Upper lobe of right lung (tissue), 1 donor: Measurements from ENCODE around the gene NLRP3. TPM values are rescaled to one million over a fixed set of nuclear protein-coding genes. Genes with fewer than 3 reads are reported as not detected.
A peak's percentile ranks its signal among the peaks of the same experiment; 100 is the strongest.

Source experiments
- ATAC-seq: fragments of 200-7000 bp; cut with Tn5 transposase; one replicate; pipeline ENCODE4 v1.9.1; 2020; ENCODE audit warnings: mild to moderate bottlenecking, moderate library complexity
- DNase-seq: peaks from one replicate; pipeline ENCODE4 v3.0.0-alpha.2; 2020
- H3K27ac ChIP-seq: fragments of 200-600 bp; one replicate; pipeline ENCODE4 v1.8.0; 2022
- H3K27me3 ChIP-seq: fragments of 200-600 bp; one replicate; pipeline ENCODE4 v1.8.0; 2022; ENCODE audit warnings: mild to moderate bottlenecking
- H3K36me3 ChIP-seq: fragments of 200-600 bp; one replicate; pipeline ENCODE4 v1.8.0; 2022
- H3K4me1 ChIP-seq: fragments of 200-600 bp; one replicate; pipeline ENCODE4 v1.8.0; 2022
- H3K4me3 ChIP-seq: fragments of 200-600 bp; one replicate; pipeline ENCODE4 v1.8.0; 2022; ENCODE audit warnings: mild to moderate bottlenecking
- H3K9me3 ChIP-seq: fragments of 200-600 bp; one replicate; pipeline ENCODE4 v1.8.0; 2022
- CTCF ChIP-seq: fragments of 200-600 bp; IDR thresholded peaks from one replicate; pipeline ENCODE4 v1.8.0; 2022; ENCODE audit warnings: antibody characterized with exemption
- intact Hi-C: fragments of 100-400 bp; cut with DNase I; formaldehyde crosslinking; loops from one replicate; pipeline ENCODE4 v1.11.0; 2022
- total RNA-seq: library from RNA; stranded (reverse); fragmentation: NEBNext Ultra II Directional; extraction: Animal tissue kit (Norgen Biotek cat#: 25700); gene quantifications from one replicate; pipeline ENCODE4 v1.2.1, GENCODE V29; 2021
- donor health status: DM: no; HTN: yes; CAD: no; lungs with severe emphysema.

The NLRP3 gene
- total RNA-seq, 1 donor from 2014 or later, result 4.9 TPM

- Histone ChIP-seq H3K4me1 (no peaks in the 10 kb centered on the region), H3K4me3 (no peak overlapping the region), H3K36me3 (no peaks in the 10 kb centered on the region), H3K27ac (no peak overlapping the region), H3K9me3 (no peaks in the 10 kb centered on the region), H3K27me3 (no peaks in the 10 kb centered on the region)
- ATAC-seq, result no peak
- intact Hi-C loops, result no loop called here
- no peak for DNase-seq
- no peak for TF ChIP-seq CTCF
Observed at GRCh38 chr1:247452447-247453039, 36.6 kb downstream of the NLRP3 start.

GRCh38 chr1:247453245-247453644, 37.3 kb downstream of the NLRP3 start:
- DNase-seq, result no peak
- Histone ChIP-seq H3K36me3 (no peaks in the 10 kb centered on the region), H3K27me3 (no peaks in the 10 kb centered on the region), H3K4me3 (no peak overlapping the region), H3K9me3 (no peaks in the 10 kb centered on the region), H3K27ac (no peak overlapping the region), H3K4me1 (no peaks in the 10 kb centered on the region)
- TF ChIP-seq CTCF, result no peak
- intact Hi-C loops, result no loop called here
- ATAC-seq, result no peak

GRCh38 chr1:247453997-247454396, 38.0 kb downstream of the NLRP3 start:
- TF ChIP-seq CTCF, result no peak
- DNase-seq, result no peak
- intact Hi-C loops, result no loop called here

GRCh38 chr1:247456021-247456420, 40.0 kb downstream of the NLRP3 start:
- no peak for TF ChIP-seq CTCF
- Histone ChIP-seq H3K4me1 (no peaks in the 10 kb centered on the region), H3K36me3 (no peaks in the 10 kb centered on the region), H3K9me3 (no peaks in the 10 kb centered on the region), H3K27ac (no peak overlapping the region), H3K4me3 (no peak overlapping the region), H3K27me3 (no peaks in the 10 kb centered on the region)
- ATAC-seq (no peak), DNase-seq (no peak)
- intact Hi-C loops, result no loop called here

More at GRCh38 chr1:247453997-247454396, 38.0 kb downstream of the NLRP3 start:
- H3K27me3 ChIP-seq, result no peaks in the 10 kb centered on the region
- no peaks in the 10 kb centered on the region for H3K9me3 ChIP-seq
- H3K4me1 ChIP-seq, result no peaks in the 10 kb centered on the region
- no peak overlapping the region for H3K27ac ChIP-seq
- no peaks in the 10 kb centered on the region for H3K36me3 ChIP-seq
- no peak for ATAC-seq
- no peak overlapping the region for H3K4me3 ChIP-seq

- H3K9me3 ChIP-seq, result no peaks in the 10 kb centered on the region
- H3K36me3 ChIP-seq, result no peaks in the 10 kb centered on the region
- H3K4me3 ChIP-seq, result no peak overlapping the region
- no peaks in the 10 kb centered on the region for H3K4me1 ChIP-seq
- no peak for TF ChIP-seq CTCF
- H3K27ac ChIP-seq, result no peak overlapping the region
- ATAC-seq (peak; percentile 91), DNase-seq (peak; percentile 68)
- intact Hi-C loops, result no loop called here
- H3K27me3 ChIP-seq, result no peaks in the 10 kb centered on the region
Observed at GRCh38 chr1:247456914-247457639, 41.1 kb downstream of the NLRP3 start.
